Measurements from ENCODE around the gene DDX1.

The DDX1 gene

DNA sequence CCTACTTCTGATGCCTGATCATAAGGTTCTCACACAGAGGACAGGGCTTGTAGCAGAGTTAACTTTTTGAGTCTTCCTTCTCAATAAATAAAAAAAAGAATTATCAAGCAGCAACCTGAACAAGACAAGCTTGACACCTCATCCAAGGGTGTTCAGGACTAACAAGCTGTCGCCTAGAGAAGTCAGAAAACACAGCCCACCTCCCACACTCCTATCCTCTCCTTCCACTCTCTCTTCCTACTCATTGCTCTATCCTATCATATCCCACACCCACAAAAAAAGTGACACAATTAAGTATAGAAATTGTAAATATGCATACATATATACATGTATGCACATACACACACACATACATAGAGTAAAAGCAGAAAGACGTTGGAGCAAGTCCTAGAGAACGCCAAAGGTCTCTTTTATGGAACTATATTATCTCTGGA is 35.9 kb upstream of the DDX1 start:
- peaks cover 4% of the 10 kb centered on the region for H3K36me3 ChIP-seq
- no peak for DNase-seq
- no peak overlapping the region for H3K4me3 ChIP-seq (ENCODE audit: low read depth, low read length)
- H3K27me3 ChIP-seq (ENCODE audit: insufficient read depth, low read depth, severe bottlenecking), result no peaks in the 10 kb centered on the region
- no peaks in the 10 kb centered on the region for H3K9me3 ChIP-seq (ENCODE audit: severe bottlenecking)
- no peak for TF ChIP-seq CTCF (IDR thresholded peaks at IDR 0.05; ENCODE audit: low read depth, low read length)
- no peak overlapping the region for H3K27ac ChIP-seq

- no peaks in the 10 kb centered on the region for H3K9me3 ChIP-seq (ENCODE audit: severe bottlenecking)
- no peaks in the 10 kb centered on the region for H3K27me3 ChIP-seq (ENCODE audit: insufficient read depth, low read depth, severe bottlenecking)
- no peak for DNase-seq
- H3K4me3 ChIP-seq (ENCODE audit: low read depth, low read length), result no peak overlapping the region
- no peak for TF ChIP-seq CTCF (IDR thresholded peaks at IDR 0.05; ENCODE audit: low read depth, low read length)
- H3K36me3 ChIP-seq, result peaks cover 4% of the 10 kb centered on the region
- no peak overlapping the region for H3K27ac ChIP-seq
These were observed 35.2 kb upstream of the DDX1 start for GRCh38 chr2:15556311-15556930.

GRCh38 chr2:15557887-15558311 is 33.8 kb upstream of the DDX1 start:
- H3K27me3 ChIP-seq (ENCODE audit: insufficient read depth, low read depth, severe bottlenecking), result no peaks in the 10 kb centered on the region
- TF ChIP-seq CTCF (IDR thresholded peaks at IDR 0.05; ENCODE audit: low read depth, low read length), result no peak

GRCh38 chr2:15559379-15560139 is 32.1 kb upstream of the DDX1 start:
- peak overlapping the region; percentile 94 for H3K4me3 ChIP-seq (ENCODE audit: low read depth, low read length)

More at GRCh38 chr2:15557887-15558311, 33.8 kb upstream of the DDX1 start:
- no peak for DNase-seq
- no peak overlapping the region for H3K4me3 ChIP-seq (ENCODE audit: low read depth, low read length)
- H3K27ac ChIP-seq, result no peak overlapping the region
- peaks cover 1% of the 10 kb centered on the region for H3K36me3 ChIP-seq
- no peaks in the 10 kb centered on the region for H3K9me3 ChIP-seq (ENCODE audit: severe bottlenecking)

GRCh38 chr2:15560140-15560987 is 31.3 kb upstream of the DDX1 start:
- H3K27ac ChIP-seq, result peak overlapping the region; percentile 79

More at GRCh38 chr2:15559379-15560139, 32.1 kb upstream of the DDX1 start:
- no peak overlapping the region for H3K27ac ChIP-seq
- no peak for DNase-seq
- H3K27me3 ChIP-seq (ENCODE audit: insufficient read depth, low read depth, severe bottlenecking), result no peaks in the 10 kb centered on the region
- no peaks in the 10 kb centered on the region; the same call in 1 of the 2 replicates for H3K36me3 ChIP-seq
- H3K9me3 ChIP-seq (ENCODE audit: severe bottlenecking), result no peaks in the 10 kb centered on the region
- no peak for TF ChIP-seq CTCF (IDR thresholded peaks at IDR 0.05; ENCODE audit: low read depth, low read length)

More at GRCh38 chr2:15560140-15560987, 31.3 kb upstream of the DDX1 start:
- H3K9me3 ChIP-seq (ENCODE audit: severe bottlenecking), result no peaks in the 10 kb centered on the region
- H3K27me3 ChIP-seq (ENCODE audit: insufficient read depth, low read depth, severe bottlenecking), result no peaks in the 10 kb centered on the region
- H3K36me3 ChIP-seq, result no peaks in the 10 kb centered on the region; the same call in 1 of the 2 replicates
- DNase-seq, result peak; percentile 42
- H3K4me3 ChIP-seq (ENCODE audit: low read depth, low read length), result peak overlapping the region; percentile 94
- no peak for TF ChIP-seq CTCF (IDR thresholded peaks at IDR 0.05; ENCODE audit: low read depth, low read length)
